Right lobe of liver (tissue), 4 donors: ENCODE measurements around the gene TDRD1.

Source experiments
- POLR2A ChIP-seq: fragments of 450-650 bp; IDR thresholded peaks from one replicate; pipeline ENCODE4 v1.6.1; 2017; ENCODE audit warnings: antibody characterized with exemption, mild to moderate bottlenecking
- TF ChIP-seq, protein P1 (sequence below), 4 donors: fragments of 200-600 bp in 3 of 4; fragments of 450-650 bp in 1 of 4; IDR thresholded peaks; one replicate each; pipeline versions ENCODE4 v1.5.1 to v1.8.0; 2016 to 2022; ENCODE audit warnings: antibody characterized with exemption in 4 of 4, mild to moderate bottlenecking in 2 of 4
- donor health status: DM: no; HTN: no; CAD: no.
- donor health status: DM: no; HTN: no; CAD: no.
- donor health status: DM: no; HTN: yes; CAD: no.

DNA sequence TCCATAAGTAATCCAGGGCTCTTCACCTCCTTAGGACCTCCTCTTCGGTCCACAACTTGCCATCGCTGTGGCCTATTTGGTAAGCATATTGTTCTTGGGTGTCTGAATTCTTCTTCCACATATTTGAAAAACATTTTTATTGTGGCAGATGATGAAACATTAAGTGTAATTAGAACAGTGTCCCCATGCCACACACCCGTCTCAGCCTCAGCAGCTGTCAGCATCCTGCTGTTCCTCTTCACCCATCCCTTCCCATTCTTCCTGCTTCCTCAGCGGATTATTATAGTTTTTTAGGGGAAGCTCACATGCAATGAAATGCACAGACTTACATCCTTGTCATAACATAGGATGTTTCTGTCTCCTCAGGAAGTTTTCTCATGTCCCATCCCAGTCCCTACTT, 20.1 kb downstream of the TDRD1 start:
- TF ChIP-seq, protein P1, sequence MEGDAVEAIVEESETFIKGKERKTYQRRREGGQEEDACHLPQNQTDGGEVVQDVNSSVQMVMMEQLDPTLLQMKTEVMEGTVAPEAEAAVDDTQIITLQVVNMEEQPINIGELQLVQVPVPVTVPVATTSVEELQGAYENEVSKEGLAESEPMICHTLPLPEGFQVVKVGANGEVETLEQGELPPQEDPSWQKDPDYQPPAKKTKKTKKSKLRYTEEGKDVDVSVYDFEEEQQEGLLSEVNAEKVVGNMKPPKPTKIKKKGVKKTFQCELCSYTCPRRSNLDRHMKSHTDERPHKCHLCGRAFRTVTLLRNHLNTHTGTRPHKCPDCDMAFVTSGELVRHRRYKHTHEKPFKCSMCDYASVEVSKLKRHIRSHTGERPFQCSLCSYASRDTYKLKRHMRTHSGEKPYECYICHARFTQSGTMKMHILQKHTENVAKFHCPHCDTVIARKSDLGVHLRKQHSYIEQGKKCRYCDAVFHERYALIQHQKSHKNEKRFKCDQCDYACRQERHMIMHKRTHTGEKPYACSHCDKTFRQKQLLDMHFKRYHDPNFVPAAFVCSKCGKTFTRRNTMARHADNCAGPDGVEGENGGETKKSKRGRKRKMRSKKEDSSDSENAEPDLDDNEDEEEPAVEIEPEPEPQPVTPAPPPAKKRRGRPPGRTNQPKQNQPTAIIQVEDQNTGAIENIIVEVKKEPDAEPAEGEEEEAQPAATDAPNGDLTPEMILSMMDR (IDR thresholded peaks at IDR 0.05), result no peak
- TF ChIP-seq POLR2A, result no peak
